ENCODE measurements around the gene ANTKMT. TPM values are rescaled to one million over a fixed set of nuclear protein-coding genes. Genes with fewer than 3 reads are reported as not detected.
A peak's percentile ranks its signal among the peaks of the same experiment; 100 is the strongest.

ANTKMT gene, protein sequence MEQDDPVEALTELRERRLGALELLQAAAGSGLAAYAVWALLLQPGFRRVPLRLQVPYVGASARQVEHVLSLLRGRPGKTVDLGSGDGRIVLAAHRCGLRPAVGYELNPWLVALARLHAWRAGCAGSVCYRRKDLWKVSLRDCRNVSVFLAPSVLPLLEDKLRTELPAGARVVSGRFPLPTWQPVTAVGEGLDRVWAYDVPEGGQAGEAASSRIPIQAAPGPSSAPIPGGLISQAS
- total RNA-seq (10 to 100 TPM; 18.6 to 25.7 TPM), polyA plus RNA-seq (10 to 100 TPM; 13.1 to 33.0 TPM)
- long read RNA-seq, donor 1, transcript FAM173A-207 (5 exons, 1,052 nt): major isoform, 5 of 8 reads
- long read RNA-seq, donor 1, partial matches to known transcripts: 1 of 8 reads
- long read RNA-seq, donor 1, other reads (novel, unspliced or antisense): 0 of 8 reads
- long read RNA-seq, donor 2, transcript FAM173A-207 (5 exons, 1,052 nt): major isoform, 7 of 10 reads
- long read RNA-seq, donor 2, partial matches to known transcripts: 2 of 10 reads
- long read RNA-seq, donor 2, other reads (novel, unspliced or antisense): 1 of 10 reads

DNA sequence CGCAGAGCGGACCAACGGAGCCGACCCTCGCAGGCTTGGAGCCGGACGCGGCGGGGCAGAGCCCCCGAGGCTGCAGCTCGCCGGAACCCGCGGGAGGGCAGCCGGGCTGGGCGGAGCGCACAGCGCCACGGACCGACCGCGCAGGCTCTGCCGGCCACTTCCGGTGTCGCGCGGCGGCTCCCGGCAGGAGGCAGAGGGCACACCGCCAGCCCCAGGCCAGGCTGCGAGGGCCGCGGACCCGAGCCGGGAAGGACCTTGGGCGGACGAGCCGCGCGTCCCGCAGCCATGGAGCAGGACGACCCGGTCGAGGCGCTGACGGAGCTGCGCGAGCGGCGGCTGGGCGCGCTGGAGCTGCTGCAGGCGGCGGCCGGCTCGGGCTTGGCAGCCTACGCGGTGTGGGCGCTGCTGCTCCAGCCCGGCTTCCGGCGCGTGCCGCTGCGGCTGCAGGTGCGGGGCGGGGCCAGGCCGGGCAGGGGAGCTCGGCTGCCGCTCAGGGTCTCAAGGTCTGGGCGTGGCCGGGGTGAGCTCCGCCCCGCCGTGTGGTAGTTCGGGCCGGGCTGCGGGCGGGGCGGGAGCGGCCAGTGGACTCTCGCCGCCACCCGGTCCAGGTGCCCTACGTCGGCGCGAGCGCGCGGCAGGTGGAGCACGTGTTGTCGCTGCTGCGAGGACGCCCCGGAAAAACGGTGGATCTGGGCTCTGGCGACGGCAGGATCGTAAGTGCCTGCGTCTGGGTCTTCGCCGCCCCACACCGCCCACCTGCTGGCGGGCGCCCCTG is at the start of gene ANTKMT:
Gene ANTKMT (plus strand): TSS at position 157 of the 775 bp plus-strand sequence. CDS start 129 bp downstream, at position 286.
- Histone ChIP-seq H3K9me3 (ENCODE audit: control insufficient read depth, low read length) (no peaks in the 10 kb centered on the region), H3K36me3 (ENCODE audit: control insufficient read depth in 1 of 2, insufficient read depth in 2 of 2, low read length in 1 of 2) (no peaks in the 10 kb centered on the region), H3K4me3 (ENCODE audit: low read length in 2 of 2) (peak within 1 kb of the TSS; percentile 60 to 68), H3K4me1 (ENCODE audit: control insufficient read depth in 1 of 2, insufficient read depth in 2 of 2, low read length in 2 of 2) (no peaks in the 10 kb centered on the region), H3K27ac (ENCODE audit: low read depth in 1 of 2, low read length in 2 of 2) (peak within 1 kb of the TSS in 1 of 2 donors; percentile 48), H3K27me3 (ENCODE audit: control insufficient read depth in 1 of 2, insufficient read depth in 2 of 2, low read length in 1 of 2) (no peaks in the 10 kb centered on the region)
- DNase-seq: peak; percentile 80 to 92
- ATAC-seq (ENCODE audit: low FRiP score): peak; percentile 80
- 7% methylated on average over 80 to 106 of the region's 106 CpGs for WGBS, 2 donors
- intact Hi-C loops (cut with DNase I): loop anchor here in 1 of 2 donors (2.0 kb wide), 1 partner anchor 20 kb away; the partner anchor contains the start of gene CIAO3

DNA sequence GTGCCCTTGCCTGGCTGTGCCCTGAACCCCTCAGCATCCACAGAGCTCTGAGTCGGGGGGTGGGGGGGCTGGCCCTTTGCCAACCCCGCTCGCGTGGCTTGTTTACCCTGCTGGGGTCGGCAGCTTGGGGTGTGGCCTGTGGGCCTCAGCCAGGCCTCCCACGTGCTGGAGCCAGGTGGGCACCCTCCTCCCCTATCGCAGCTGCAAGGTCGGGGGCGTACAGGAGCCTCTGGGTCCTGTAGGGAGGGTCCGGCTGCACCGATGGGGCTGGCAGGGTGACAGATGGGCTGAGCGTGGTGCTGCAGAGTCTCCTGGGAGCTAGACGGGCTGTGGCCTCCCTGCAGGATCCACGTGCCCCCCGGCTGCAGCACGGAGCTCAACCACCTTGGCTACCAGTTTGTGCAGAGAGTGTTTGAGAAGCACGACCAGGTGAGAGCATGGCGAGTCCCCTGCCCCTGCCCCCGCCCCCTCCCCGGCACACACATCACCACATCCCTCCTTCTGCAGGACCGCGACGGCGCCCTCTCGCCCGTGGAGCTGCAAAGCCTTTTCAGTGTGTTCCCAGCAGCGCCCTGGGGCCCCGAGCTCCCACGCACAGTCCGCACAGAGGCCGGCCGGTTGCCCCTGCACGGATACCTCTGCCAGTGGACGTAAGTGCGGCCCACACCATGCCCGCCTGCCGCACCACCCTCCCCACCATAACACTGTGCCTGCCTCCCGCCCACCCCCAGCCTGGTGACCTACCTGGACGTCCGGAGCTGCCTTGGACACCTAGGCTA is 49.4 kb upstream of the ANTKMT start:
- H3K27me3 ChIP-seq (ENCODE audit: control insufficient read depth in 1 of 2, insufficient read depth in 2 of 2, low read length in 1 of 2): no peaks in the 10 kb centered on the region
- DNase-seq (no peak), ATAC-seq (ENCODE audit: low FRiP score) (no peak)
- WGBS, 2 donors: 82 to 84% methylated on average over 40 of the region's 40 CpGs
- intact Hi-C loops (cut with DNase I): no loop called here
- H3K27ac ChIP-seq (ENCODE audit: low read depth in 1 of 2, low read length in 2 of 2): no peak overlapping the region
- H3K4me3 ChIP-seq (ENCODE audit: low read length in 2 of 2): no peak overlapping the region
- no peaks in the 10 kb centered on the region for H3K4me1 ChIP-seq (ENCODE audit: control insufficient read depth in 1 of 2, insufficient read depth in 2 of 2, low read length in 2 of 2)
- H3K9me3 ChIP-seq (ENCODE audit: control insufficient read depth, low read length): no peaks in the 10 kb centered on the region
- H3K36me3 ChIP-seq (ENCODE audit: control insufficient read depth in 1 of 2, insufficient read depth in 2 of 2, low read length in 1 of 2): peaks cover 0 to 14% of the 10 kb centered on the region in 2 donors

DNA sequence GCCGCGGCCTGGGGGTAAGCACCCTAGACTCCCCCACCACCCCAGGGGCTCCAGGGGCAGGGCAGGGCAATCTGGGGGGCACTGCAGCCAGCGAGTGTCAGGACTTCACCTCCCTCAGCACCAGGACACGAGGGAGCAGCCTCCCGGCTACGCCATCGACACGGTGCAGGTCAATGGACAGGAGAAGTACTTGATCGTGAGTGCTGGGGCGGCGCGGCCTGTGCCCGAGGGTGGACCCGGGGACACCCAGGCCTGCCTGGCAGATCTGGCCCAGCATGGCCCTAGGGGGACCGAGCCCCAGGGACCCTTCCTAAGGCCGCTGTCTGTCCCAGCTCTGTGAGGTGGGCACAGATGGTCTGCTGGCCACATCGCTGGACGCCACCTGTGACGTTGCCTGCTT is 48.6 kb upstream of the ANTKMT start:
- no peaks in the 10 kb centered on the region for H3K9me3 ChIP-seq (ENCODE audit: control insufficient read depth, low read length)
- H3K27ac ChIP-seq (ENCODE audit: low read depth in 1 of 2, low read length in 2 of 2): no peak overlapping the region
- DNase-seq (no peak), ATAC-seq (ENCODE audit: low FRiP score) (no peak)
- H3K4me1 ChIP-seq (ENCODE audit: control insufficient read depth in 1 of 2, insufficient read depth in 2 of 2, low read length in 2 of 2): no peaks in the 10 kb centered on the region
- no peak overlapping the region for H3K4me3 ChIP-seq (ENCODE audit: low read length in 2 of 2)
- no peaks in the 10 kb centered on the region for H3K27me3 ChIP-seq (ENCODE audit: control insufficient read depth in 1 of 2, insufficient read depth in 2 of 2, low read length in 1 of 2)
- H3K36me3 ChIP-seq (ENCODE audit: control insufficient read depth in 1 of 2, insufficient read depth in 2 of 2, low read length in 1 of 2): peaks cover 0 to 14% of the 10 kb centered on the region in 2 donors
- intact Hi-C loops (cut with DNase I): no loop called here
- 93 to 94% methylated on average over 19 of the region's 19 CpGs for WGBS, 2 donors

DNA sequence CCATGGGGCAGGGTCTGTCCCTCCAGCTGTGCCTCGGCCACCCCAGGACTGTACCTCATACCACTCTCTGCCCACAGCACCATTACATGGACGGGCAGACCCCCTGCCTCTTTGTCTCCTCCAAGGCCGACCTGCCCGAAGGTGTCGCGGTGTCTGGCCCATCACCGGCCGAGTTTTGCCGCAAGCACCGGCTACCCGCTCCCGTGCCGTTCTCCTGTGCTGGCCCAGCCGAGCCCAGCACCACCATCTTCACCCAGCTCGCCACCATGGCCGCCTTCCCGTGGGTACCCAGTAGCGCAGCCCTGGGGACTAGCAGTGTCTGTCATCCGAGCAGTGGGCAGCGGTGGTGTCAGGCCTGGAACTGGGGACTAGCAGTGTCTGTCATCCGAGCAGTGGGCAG is 48.1 kb upstream of the ANTKMT start:
- DNase-seq (no peak), ATAC-seq (ENCODE audit: low FRiP score) (no peak)
- Histone ChIP-seq H3K4me3 (ENCODE audit: low read length in 2 of 2) (no peak overlapping the region), H3K9me3 (ENCODE audit: control insufficient read depth, low read length) (no peaks in the 10 kb centered on the region), H3K4me1 (ENCODE audit: control insufficient read depth in 1 of 2, insufficient read depth in 2 of 2, low read length in 2 of 2) (no peaks in the 10 kb centered on the region), H3K27ac (ENCODE audit: low read depth in 1 of 2, low read length in 2 of 2) (no peak overlapping the region), H3K36me3 (ENCODE audit: control insufficient read depth in 1 of 2, insufficient read depth in 2 of 2, low read length in 1 of 2) (peaks cover 0 to 14% of the 10 kb centered on the region in 2 donors), H3K27me3 (ENCODE audit: control insufficient read depth in 1 of 2, insufficient read depth in 2 of 2, low read length in 1 of 2) (no peaks in the 10 kb centered on the region)
- WGBS, 2 donors: 93% methylated on average over 21 of the region's 21 CpGs
- intact Hi-C loops (cut with DNase I): no loop called here

DNA sequence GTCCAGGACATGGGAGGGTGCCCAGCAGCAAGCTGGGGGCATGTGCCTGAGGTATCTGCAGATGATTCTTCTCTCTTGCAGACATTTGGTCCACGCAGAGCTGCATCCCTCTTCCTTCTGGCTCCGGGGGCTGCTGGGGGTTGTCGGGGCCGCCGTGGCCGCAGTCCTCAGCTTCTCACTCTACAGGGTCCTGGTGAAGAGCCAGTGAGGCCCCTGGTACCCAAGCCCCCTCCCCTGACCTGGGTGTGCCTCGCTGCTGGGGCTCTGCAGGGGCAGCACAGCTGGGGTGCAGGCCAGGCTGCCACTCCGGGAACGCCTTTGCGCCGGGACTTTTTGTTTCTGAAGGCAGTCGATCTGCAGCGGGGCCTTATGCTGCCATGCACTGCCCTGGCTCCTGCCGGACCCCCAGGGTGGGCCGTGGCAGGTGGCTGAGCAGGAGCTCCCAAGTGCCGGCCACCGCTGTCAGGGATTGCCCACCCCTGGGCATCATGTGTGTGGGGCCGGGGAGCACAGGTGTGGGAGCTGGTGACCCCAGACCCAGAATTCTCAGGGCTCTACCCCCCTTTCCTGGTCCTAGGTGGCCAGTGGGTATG is 47.5 kb upstream of the ANTKMT start:
- Histone ChIP-seq H3K27ac (ENCODE audit: low read depth in 1 of 2, low read length in 2 of 2) (no peak overlapping the region), H3K4me1 (ENCODE audit: control insufficient read depth in 1 of 2, insufficient read depth in 2 of 2, low read length in 2 of 2) (no peaks in the 10 kb centered on the region), H3K36me3 (ENCODE audit: control insufficient read depth in 1 of 2, insufficient read depth in 2 of 2, low read length in 1 of 2) (peaks cover 0 to 14% of the 10 kb centered on the region in 2 donors), H3K27me3 (ENCODE audit: control insufficient read depth in 1 of 2, insufficient read depth in 2 of 2, low read length in 1 of 2) (no peaks in the 10 kb centered on the region), H3K4me3 (ENCODE audit: low read length in 2 of 2) (no peak overlapping the region), H3K9me3 (ENCODE audit: control insufficient read depth, low read length) (no peaks in the 10 kb centered on the region)
- intact Hi-C loops (cut with DNase I): no loop called here
- DNase-seq (no peak), ATAC-seq (ENCODE audit: low FRiP score) (no peak)
- WGBS, 2 donors: 90 to 91% methylated on average over 18 of the region's 18 CpGs

DNA sequence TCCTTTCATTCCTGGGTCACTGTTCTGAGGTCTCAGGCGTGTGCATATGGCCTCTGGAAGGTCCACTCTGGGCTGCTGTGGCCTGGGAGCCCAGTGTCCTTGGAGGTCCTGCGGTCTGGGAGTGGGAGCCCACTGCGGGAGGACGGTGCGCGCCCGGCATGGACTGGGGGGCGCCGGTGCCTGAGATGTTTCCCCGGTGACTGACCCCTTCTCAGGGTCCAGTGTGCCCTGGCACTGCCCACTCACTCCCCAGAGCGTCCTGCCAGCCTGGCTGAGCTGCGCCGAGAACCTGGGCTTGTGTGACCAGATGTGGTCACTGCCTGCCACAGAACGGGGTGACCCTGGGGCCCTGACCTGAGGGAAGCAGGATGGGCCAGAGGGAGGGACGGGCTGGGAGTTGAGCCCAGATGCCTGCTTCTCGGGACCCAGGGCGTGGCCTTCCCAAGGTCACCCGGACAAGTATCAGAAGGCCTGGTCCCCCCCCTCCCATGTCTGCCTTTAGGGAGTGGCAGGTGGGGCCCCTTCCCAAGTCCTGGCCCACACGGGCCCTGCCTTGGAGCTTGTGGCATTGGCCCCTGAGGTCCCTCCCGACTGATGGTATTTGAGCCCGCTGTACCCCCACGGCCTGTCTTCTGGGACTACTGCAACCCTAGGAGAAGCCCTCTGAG is 46.6 kb upstream of the ANTKMT start:
- intact Hi-C loops (cut with DNase I): no loop called here
- Histone ChIP-seq H3K4me1 (ENCODE audit: control insufficient read depth in 1 of 2, insufficient read depth in 2 of 2, low read length in 2 of 2) (no peaks in the 10 kb centered on the region), H3K36me3 (ENCODE audit: control insufficient read depth in 1 of 2, insufficient read depth in 2 of 2, low read length in 1 of 2) (peaks cover 0 to 14% of the 10 kb centered on the region in 2 donors), H3K4me3 (ENCODE audit: low read length in 2 of 2) (no peak overlapping the region), H3K27me3 (ENCODE audit: control insufficient read depth in 1 of 2, insufficient read depth in 2 of 2, low read length in 1 of 2) (no peaks in the 10 kb centered on the region), H3K27ac (ENCODE audit: low read depth in 1 of 2, low read length in 2 of 2) (no peak overlapping the region), H3K9me3 (ENCODE audit: control insufficient read depth, low read length) (no peaks in the 10 kb centered on the region)
- no peak for DNase-seq
- 80 to 83% methylated on average over 21 to 22 of the region's 22 CpGs for WGBS, 2 donors
- no peak for ATAC-seq (ENCODE audit: low FRiP score)

DNA sequence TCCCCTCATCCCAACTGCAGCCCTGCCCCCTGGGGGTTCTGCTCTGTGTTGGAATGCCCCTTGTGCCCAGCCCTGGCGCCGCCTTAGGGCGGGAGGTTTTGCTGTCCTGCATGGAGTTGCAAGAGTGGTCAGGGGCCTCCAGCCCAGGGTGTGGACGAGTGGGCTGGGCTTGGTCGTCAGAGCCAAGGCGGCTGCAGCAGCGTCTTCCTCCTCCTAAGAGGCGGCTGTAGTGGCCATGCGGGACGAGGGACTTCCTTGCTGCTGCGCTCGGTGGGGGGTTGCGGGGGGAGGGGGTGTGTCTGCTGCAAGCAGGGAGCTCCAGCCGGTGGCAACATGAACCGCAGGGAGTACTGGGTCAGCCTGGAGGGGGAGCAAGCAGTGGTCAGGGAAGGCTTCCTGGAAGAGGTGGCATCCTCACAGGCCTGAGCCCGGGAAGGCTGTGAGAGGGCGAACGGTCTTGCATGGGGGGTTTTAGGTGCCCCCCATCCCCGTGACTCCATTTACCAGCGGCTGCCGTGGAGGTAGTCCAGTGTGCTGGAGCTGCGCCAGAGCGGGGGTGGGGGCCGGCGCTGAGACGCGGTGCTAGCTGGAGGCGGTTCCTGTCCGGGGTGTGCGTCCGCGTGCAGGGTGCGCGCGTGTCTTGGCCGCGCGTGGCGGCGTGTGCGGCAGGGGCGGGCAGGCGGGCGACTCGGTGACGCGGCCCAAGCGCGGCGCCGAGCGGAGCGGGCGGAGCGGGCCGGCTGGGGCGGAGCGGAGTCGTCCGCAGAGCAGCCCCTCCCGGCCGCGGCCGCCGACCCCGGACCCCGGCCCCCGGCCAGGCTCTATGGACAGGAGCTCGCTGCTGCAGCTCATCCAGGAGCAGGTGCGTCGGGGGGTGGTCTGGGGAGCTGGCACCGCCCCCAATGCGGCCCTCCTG is 45.7 kb upstream of the ANTKMT start, which contains the start of gene RHBDL1:
Gene RHBDL1 (plus strand): TSS at position 704 of the 916 bp plus-strand sequence. CDS start 120 bp downstream, at position 824.
- 6 to 7% methylated on average over 43 to 73 of the region's 73 CpGs for WGBS, 2 donors
- no peak for DNase-seq
- intact Hi-C loops (cut with DNase I): no loop called here
- Histone ChIP-seq H3K27ac (ENCODE audit: low read depth in 1 of 2, low read length in 2 of 2) (no peak within 1 kb of the TSS), H3K4me3 (ENCODE audit: low read length in 2 of 2) (peak within 1 kb of the TSS in 1 of 2 donors; percentile 29), H3K36me3 (ENCODE audit: control insufficient read depth in 1 of 2, insufficient read depth in 2 of 2, low read length in 1 of 2) (peaks cover 0 to 14% of the 10 kb centered on the region in 2 donors), H3K4me1 (ENCODE audit: control insufficient read depth in 1 of 2, insufficient read depth in 2 of 2, low read length in 2 of 2) (no peaks in the 10 kb centered on the region), H3K27me3 (ENCODE audit: control insufficient read depth in 1 of 2, insufficient read depth in 2 of 2, low read length in 1 of 2) (no peaks in the 10 kb centered on the region), H3K9me3 (ENCODE audit: control insufficient read depth, low read length) (no peaks in the 10 kb centered on the region)
- ATAC-seq (ENCODE audit: low FRiP score): no peak
